C4-2B (cell line): ENCODE measurements around the gene NEDD4L.

Experiments used
- CTCF ChIP-seq: fragments of 450-650 bp; conservative IDR thresholded peaks from 2 replicates; pipeline ENCODE4 v1.5.1; 2017; ENCODE audit warnings: mild to moderate bottlenecking
- ZFX ChIP-seq: fragments of 450-650 bp; IDR thresholded peaks from 2 replicates; pipeline ENCODE4 v1.6.1; 2017

- TF ChIP-seq CTCF = no peak
- no peak for TF ChIP-seq ZFX
Measured at GRCh38 chr18:58077329-58077728, 33.3 kb downstream of the NEDD4L start.
